SK-N-MC (cell line): Measurements from ENCODE around the gene PI16.
"Not testable (repeated sequence)": the region's sequence is repeated elsewhere in the genome, so short reads cannot be mapped to it uniquely, and the experiment has no call there.

Experiments
- DNase-seq: peaks from one replicate; pipeline ENCODE4 v3.0.0-alpha.2; 2011; ENCODE audit warnings: low read depth, low spot score
- H3K27ac ChIP-seq: fragments of 200-600 bp; sonication (generic); 2 replicates; pipeline ENCODE4 v1.5.1; 2016; ENCODE audit warnings: mixed run types
- H3K36me3 ChIP-seq: fragments of 200-600 bp; sonication (generic); 2 replicates; pipeline ENCODE4 v1.6.1; 2017; ENCODE audit warnings: antibody characterized with exemption, low read length, mixed read lengths; ENCODE audit not compliant: insufficient read depth
- H3K4me3 ChIP-seq: fragments of 200-600 bp; sonication (generic); 2 replicates; pipeline ENCODE4 v1.5.1; 2016
- H3K9ac ChIP-seq: fragments of 200-600 bp; sonication (generic); 2 replicates; pipeline ENCODE4 v1.8.0; 2017; ENCODE audit warnings: mixed run types, mixed read lengths; ENCODE audit not compliant: insufficient read length
- H3K9me3 ChIP-seq: fragments of 200-600 bp; sonication (generic); 2 replicates; pipeline ENCODE4 v1.6.1; 2017; ENCODE audit warnings: low read depth, mild to moderate bottlenecking, antibody characterized with exemption, low read length, moderate library complexity, mixed read lengths
- EZH2 ChIP-seq: fragments of 200-600 bp; sonication (generic); IDR thresholded peaks from one replicate; pipeline ENCODE4 v1.6.1; 2017; ENCODE audit warnings: antibody characterized with exemption
- FOXP2 ChIP-seq: optimal IDR thresholded peaks from 2 replicates; pipeline ENCODE3; 2011; ENCODE audit warnings: mild to moderate bottlenecking, moderate library complexity; ENCODE audit not compliant: insufficient read depth; ENCODE audit errors: extremely low read length, control extremely low read depth
- POLR2AphosphoS5 ChIP-seq: IDR thresholded peaks from 2 replicates; pipeline ENCODE4 v1.6.1; 2012; ENCODE audit warnings: mild to moderate bottlenecking, low read depth, low read length, borderline replicate concordance

The PI16 gene

GRCh38 chr6:36946526-36946925, 8.0 kb upstream of the PI16 start:
- DNase-seq = no peak
- Histone ChIP-seq H3K4me3 (no peak overlapping the region), H3K9ac (no peak overlapping the region), H3K27ac (no peak overlapping the region), H3K36me3 (no peaks in the 10 kb centered on the region), H3K9me3 (no peaks in the 10 kb centered on the region)
- TF ChIP-seq FOXP2 (no peak), POLR2AphosphoS5 (no peak), EZH2 (no peak)

GRCh38 chr6:36947570-36948351, 6.8 kb upstream of the PI16 start:
- Histone ChIP-seq H3K4me3 (no peak overlapping the region), H3K27ac (no peak overlapping the region), H3K36me3 (no peaks in the 10 kb centered on the region), H3K9ac (no peak overlapping the region), H3K9me3 (no peaks in the 10 kb centered on the region)
- no peak for DNase-seq
- no peak for TF ChIP-seq FOXP2
- TF ChIP-seq EZH2 = no peak
- TF ChIP-seq POLR2AphosphoS5 = no peak

GRCh38 chr6:36949076-36949475, 5.5 kb upstream of the PI16 start:
- not testable (repeated sequence) for H3K9ac ChIP-seq, H3K9me3 ChIP-seq, H3K27ac ChIP-seq, H3K36me3 ChIP-seq, H3K4me3 ChIP-seq, DNase-seq

GRCh38 chr6:36949636-36950035, 4.9 kb upstream of the PI16 start:
- Histone ChIP-seq H3K9ac (no peak overlapping the region), H3K4me3 (no peak overlapping the region), H3K36me3 (no peaks in the 10 kb centered on the region), H3K9me3 (no peaks in the 10 kb centered on the region), H3K27ac (no peak overlapping the region)
- no peak for DNase-seq
- no peak for TF ChIP-seq FOXP2
- no peak for TF ChIP-seq EZH2
- no peak for TF ChIP-seq POLR2AphosphoS5

GRCh38 chr6:36953931-36954261, 642 bp upstream of the PI16 start:
- Histone ChIP-seq H3K9me3 (no peaks in the 10 kb centered on the region), H3K27ac (no peak overlapping the region), H3K4me3 (no peak overlapping the region), H3K9ac (no peak overlapping the region), H3K36me3 (no peaks in the 10 kb centered on the region)
- TF ChIP-seq POLR2AphosphoS5 = no peak
- TF ChIP-seq FOXP2 = no peak
- TF ChIP-seq EZH2 = no peak
- DNase-seq = no peak

GRCh38 chr6:36955136-36955535, 598 bp downstream of the PI16 start:
- no peak for DNase-seq
- Histone ChIP-seq H3K9ac (no peak overlapping the region), H3K9me3 (no peaks in the 10 kb centered on the region), H3K36me3 (no peaks in the 10 kb centered on the region), H3K27ac (no peak overlapping the region), H3K4me3 (no peak overlapping the region)
- TF ChIP-seq FOXP2 (no peak), EZH2 (no peak), POLR2AphosphoS5 (no peak)

- DNase-seq = no peak
- Histone ChIP-seq H3K36me3 (no peaks in the 10 kb centered on the region), H3K9ac (no peak overlapping the region), H3K9me3 (no peaks in the 10 kb centered on the region), H3K4me3 (no peak overlapping the region), H3K27ac (no peak overlapping the region)
- no peak for TF ChIP-seq FOXP2
- TF ChIP-seq EZH2 = no peak
- TF ChIP-seq POLR2AphosphoS5 = no peak
Measured at GRCh38 chr6:36955671-36956445, 1.3 kb downstream of the PI16 start.

GRCh38 chr6:36956446-36956820, 1.9 kb downstream of the PI16 start:
- TF ChIP-seq FOXP2 = no peak
- no peak for TF ChIP-seq EZH2
- no peak for TF ChIP-seq POLR2AphosphoS5
- Histone ChIP-seq H3K4me3 (no peak overlapping the region), H3K9ac (no peak overlapping the region), H3K9me3 (no peaks in the 10 kb centered on the region), H3K27ac (no peak overlapping the region), H3K36me3 (no peaks in the 10 kb centered on the region)
- DNase-seq = no peak

GRCh38 chr6:36957773-36958271, 3.3 kb downstream of the PI16 start:
- H3K27ac ChIP-seq = no peak overlapping the region
- TF ChIP-seq POLR2AphosphoS5 = no peak
- no peak for TF ChIP-seq EZH2
- no peak for TF ChIP-seq FOXP2
- no peak for DNase-seq
- no peak overlapping the region for H3K4me3 ChIP-seq
- no peaks in the 10 kb centered on the region for H3K36me3 ChIP-seq
- H3K9ac ChIP-seq = no peak overlapping the region
- no peaks in the 10 kb centered on the region for H3K9me3 ChIP-seq
